ENCODE data around the gene GPBP1. TPM values are rescaled to one million over a fixed set of nuclear protein-coding genes. Genes with fewer than 3 reads are reported as not detected.

GPBP1 gene
- total and polyA plus RNA-seq, 9 of the 15 experiments (the other 6 are each of a cell fraction or from before 2014, with no cell fraction given): 31.0 to 109 (median 68.4) TPM

GRCh38 chr5:57216714-57217113 is 42.9 kb downstream of the GPBP1 start:
- Histone ChIP-seq H3K27ac (ENCODE audit: extremely low read depth, low read depth, low read length) (no peak overlapping the region), H3K9ac (ENCODE audit: insufficient read depth in 1 of 2, low read depth in 2 of 2, low read length in 2 of 2) (no peak overlapping the region), H2AFZ (ENCODE audit: low read depth, low read length) (no peak overlapping the region), H3K4me3 (no peak overlapping the region), H3K4me2 (ENCODE audit: insufficient read depth, low read length) (no peak overlapping the region), H3K36me3 (ENCODE audit: control insufficient read depth, insufficient read depth, low read length) (peaks cover 67% of the 10 kb centered on the region), H3K4me1 (replicated peaks in 1 of 2; ENCODE audit: control insufficient read depth in 2 of 2, insufficient read depth in 2 of 2, low read length in 2 of 2) (no peaks in the 10 kb centered on the region), H3K9me1 (ENCODE audit: control insufficient read depth, insufficient read depth, low read length) (no peaks in the 10 kb centered on the region), H3K27me3 (ENCODE audit: control insufficient read depth in 2 of 2, insufficient read depth in 2 of 2, low read length in 2 of 2) (no peaks in the 10 kb centered on the region), H3K9me3 (replicated peaks; ENCODE audit: control insufficient read depth, insufficient read depth, low read depth, low read length) (no peaks in the 10 kb centered on the region), H3K79me2 (ENCODE audit: control insufficient read depth, insufficient read depth, low read length) (peaks cover 94% of the 10 kb centered on the region), H4K20me1 (replicated peaks; ENCODE audit: control insufficient read depth, insufficient read depth, low read length) (peaks cover 7% of the 10 kb centered on the region; the same call in 1 of the 2 replicates)
- no TSS peak for BruUV-seq (replicated peaks)
- in situ Hi-C loops (cut with MboI) (no loop called here), intact Hi-C loops (cut with micrococcal nuclease) (no loop called here)
- whole genome bisulfite sequencing (ENCODE audit: insufficient coverage, low coverage, missing lambda C conversion rate): 93% methylated on average over 4 of the region's 4 CpGs
- CTCF ChIA-PET (ENCODE audit: low intra/inter-chr PET ratio): no interaction called here
- TF ChIP-seq XRCC5 (IDR thresholded peaks at IDR 0.05; ENCODE audit: low read depth, low read length) (no peak), ELK1 (CRISPR knock-in tag; IDR thresholded peaks at IDR 0.05) (no peak), ZNF354B (CRISPR knock-in tag; IDR thresholded peaks at IDR 0.05) (no peak), GTF2A2 (tag; IDR thresholded peaks at IDR 0.05) (no peak), ZNF644 (tag; IDR thresholded peaks at IDR 0.05; ENCODE audit: low read depth) (no peak)
- no peak for DNase-seq (ENCODE audit: extremely low read depth in 1 of 4, low spot score in 3 of 4)
- POLR2A ChIA-PET: no interaction called here
- no peak for FAIRE-seq
- ATAC-seq: no peak

GRCh38 chr5:57219386-57219785 is 45.5 kb downstream of the GPBP1 start:
- FAIRE-seq (no peak), ATAC-seq (no peak), DNase-seq (ENCODE audit: extremely low read depth in 1 of 4, low spot score in 3 of 4) (no peak)
- no peak overlapping the region for H3K4me2 ChIP-seq (ENCODE audit: insufficient read depth, low read length)
- no peak overlapping the region for H2AFZ ChIP-seq (ENCODE audit: low read depth, low read length)
- H3K9me3 ChIP-seq (replicated peaks; ENCODE audit: control insufficient read depth, insufficient read depth, low read depth, low read length): no peaks in the 10 kb centered on the region
- peaks cover 7% of the 10 kb centered on the region; the same call in 1 of the 2 replicates for H4K20me1 ChIP-seq (replicated peaks; ENCODE audit: control insufficient read depth, insufficient read depth, low read length)
- no peak overlapping the region for H3K9ac ChIP-seq (ENCODE audit: insufficient read depth in 1 of 2, low read depth in 2 of 2, low read length in 2 of 2)
- no peak overlapping the region for H3K27ac ChIP-seq (ENCODE audit: extremely low read depth, low read depth, low read length)
- no TSS peak for BruUV-seq (replicated peaks)
- ChIA-PET CTCF (ENCODE audit: low intra/inter-chr PET ratio) (interaction anchor here (0.6 to 0.8 kb wide), 2 partner anchors 1283 to 1895 kb away, joined by 3 read pairs; no protein-coding TSS in a partner anchor), POLR2A (interaction anchor here (0.6 to 1.9 kb wide), 6 partner anchors 8 to 310 kb away, joined by 3 to 5 read pairs (median 3); partner anchors contain the start of gene SETD9)
- peaks cover 90% of the 10 kb centered on the region for H3K79me2 ChIP-seq (ENCODE audit: control insufficient read depth, insufficient read depth, low read length)
- no peaks in the 10 kb centered on the region for H3K27me3 ChIP-seq (ENCODE audit: control insufficient read depth in 2 of 2, insufficient read depth in 2 of 2, low read length in 2 of 2)
- no peaks in the 10 kb centered on the region for H3K9me1 ChIP-seq (ENCODE audit: control insufficient read depth, insufficient read depth, low read length)
- 89% methylated on average over 4 of the region's 4 CpGs for WGBS (ENCODE audit: insufficient coverage, low coverage, missing lambda C conversion rate)
- H3K36me3 ChIP-seq (ENCODE audit: control insufficient read depth, insufficient read depth, low read length): peaks cover 64% of the 10 kb centered on the region
- H3K4me3 ChIP-seq: no peak overlapping the region
- intact Hi-C loops (cut with micrococcal nuclease): no loop called here
- in situ Hi-C loops (cut with MboI): no loop called here
- H3K4me1 ChIP-seq (replicated peaks in 1 of 2; ENCODE audit: control insufficient read depth in 2 of 2, insufficient read depth in 2 of 2, low read length in 2 of 2): no peaks in the 10 kb centered on the region
- no peak for TF ChIP-seq JUN (IDR thresholded peaks at IDR 0.05; ENCODE audit: borderline replicate concordance, low read depth, low read length)
- no peak for TF ChIP-seq JUN (CRISPR knock-in tag; IDR thresholded peaks at IDR 0.05; ENCODE audit: borderline replicate concordance)
- TF ChIP-seq HNRNPK (IDR thresholded peaks at IDR 0.05; ENCODE audit: low read depth, low read length, poor library complexity, severe bottlenecking): no peak
- TF ChIP-seq ZNF174 (CRISPR knock-in tag; IDR thresholded peaks at IDR 0.05): no peak
- no peak for TF ChIP-seq RFX1 (IDR thresholded peaks at IDR 0.05)
- TF ChIP-seq MTA3 (IDR thresholded peaks at IDR 0.05; ENCODE audit: borderline replicate concordance): no peak
- TF ChIP-seq DMBX1 (CRISPR knock-in tag; IDR thresholded peaks at IDR 0.05; ENCODE audit: borderline replicate concordance): no peak
- TF ChIP-seq FOXK2 (conservative IDR thresholded peaks at IDR 0.05 in 1 of 2, IDR thresholded peaks at IDR 0.05 in 1 of 2; ENCODE audit: low read depth in 2 of 2): no peak
- no peak for TF ChIP-seq TOE1 (IDR thresholded peaks at IDR 0.05; ENCODE audit: borderline replicate concordance)
- TF ChIP-seq TOE1 (CRISPR knock-in tag; IDR thresholded peaks at IDR 0.05; ENCODE audit: borderline replicate concordance, low read depth): no peak
